ENCODE measurements around the gene GABPB2.

DNA sequence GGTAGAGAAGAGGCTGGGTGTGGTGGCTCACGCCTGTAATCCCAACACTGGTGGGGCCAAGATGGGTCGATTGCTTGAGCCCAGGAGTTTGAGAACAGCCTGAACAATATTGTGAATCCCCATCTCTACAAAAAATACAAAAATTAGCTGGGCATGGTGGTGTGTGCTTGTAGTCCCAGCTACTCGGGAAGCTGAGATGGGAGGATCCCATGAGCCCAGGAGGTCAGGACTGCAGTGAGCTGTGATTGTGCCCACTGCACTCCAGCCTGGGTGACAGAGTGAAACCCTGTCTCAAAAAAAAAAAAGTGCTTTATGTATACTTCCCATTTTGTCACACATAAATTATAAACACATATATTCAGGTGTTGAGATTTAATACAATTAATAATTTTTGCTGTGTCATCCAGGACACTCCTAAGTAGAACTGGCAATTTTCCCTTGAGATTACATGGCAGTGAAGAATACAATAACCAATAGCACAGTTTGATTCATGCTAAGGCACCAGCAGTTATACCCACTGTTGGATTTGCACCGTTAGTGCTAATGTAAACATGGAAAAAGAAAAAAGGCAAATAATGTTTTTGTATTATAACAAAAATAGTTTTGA, 15.5 kb downstream of the GABPB2 start:
- TF ChIP-seq, protein P1, sequence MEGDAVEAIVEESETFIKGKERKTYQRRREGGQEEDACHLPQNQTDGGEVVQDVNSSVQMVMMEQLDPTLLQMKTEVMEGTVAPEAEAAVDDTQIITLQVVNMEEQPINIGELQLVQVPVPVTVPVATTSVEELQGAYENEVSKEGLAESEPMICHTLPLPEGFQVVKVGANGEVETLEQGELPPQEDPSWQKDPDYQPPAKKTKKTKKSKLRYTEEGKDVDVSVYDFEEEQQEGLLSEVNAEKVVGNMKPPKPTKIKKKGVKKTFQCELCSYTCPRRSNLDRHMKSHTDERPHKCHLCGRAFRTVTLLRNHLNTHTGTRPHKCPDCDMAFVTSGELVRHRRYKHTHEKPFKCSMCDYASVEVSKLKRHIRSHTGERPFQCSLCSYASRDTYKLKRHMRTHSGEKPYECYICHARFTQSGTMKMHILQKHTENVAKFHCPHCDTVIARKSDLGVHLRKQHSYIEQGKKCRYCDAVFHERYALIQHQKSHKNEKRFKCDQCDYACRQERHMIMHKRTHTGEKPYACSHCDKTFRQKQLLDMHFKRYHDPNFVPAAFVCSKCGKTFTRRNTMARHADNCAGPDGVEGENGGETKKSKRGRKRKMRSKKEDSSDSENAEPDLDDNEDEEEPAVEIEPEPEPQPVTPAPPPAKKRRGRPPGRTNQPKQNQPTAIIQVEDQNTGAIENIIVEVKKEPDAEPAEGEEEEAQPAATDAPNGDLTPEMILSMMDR (IDR thresholded peaks at IDR 0.05; ENCODE audit: low read length) = no peak
- no peak for TF ChIP-seq EZH2 (optimal IDR thresholded peaks at IDR 0.05; ENCODE audit: low read depth, low read length)
- TF ChIP-seq EZH2phosphoT487 (IDR thresholded peaks at IDR 0.05; ENCODE audit: low read length) = no peak
